Measurements from ENCODE around the gene TRPM8. TPM values are rescaled to one million over a fixed set of nuclear protein-coding genes. Genes with fewer than 3 reads are reported as not detected.
"Not testable (repeated sequence)": the region's sequence is repeated elsewhere in the genome, so short reads cannot be mapped to it uniquely, and the experiment has no call there.

Gene TRPM8
- polyA plus RNA-seq, 1 experiment = 0.11 TPM

- H3K27ac ChIP-seq (ENCODE audit: low read depth, low read length) = no peak overlapping the region
- CTCF ChIA-PET = no interaction called here
- no peaks in the 10 kb centered on the region for H3K9me3 ChIP-seq (ENCODE audit: control insufficient read depth, insufficient read depth, low read length)
- H3K27me3 ChIP-seq (ENCODE audit: control insufficient read depth, insufficient read depth, low read length) = peaks cover 13% of the 10 kb centered on the region
- no peak overlapping the region for H3K4me3 ChIP-seq (ENCODE audit: low read depth, low read length)
- no peak for DNase-seq (ENCODE audit: low read depth, low spot score)
- TF ChIP-seq CTCF (IDR thresholded peaks at IDR 0.05; ENCODE audit: low read depth, low read length) = no peak
- POLR2A ChIA-PET = no interaction called here
These were observed 24.4 kb upstream of the TRPM8 start for GRCh38 chr2:233892793-233893192.

- CTCF ChIA-PET; H3K27ac ChIP-seq (ENCODE audit: low read depth, low read length); H3K4me3 ChIP-seq (ENCODE audit: low read depth, low read length); H3K9me3 ChIP-seq (ENCODE audit: control insufficient read depth, insufficient read depth, low read length); POLR2A ChIA-PET; DNase-seq (ENCODE audit: low read depth, low spot score): not testable (repeated sequence)
- peaks cover 10% of the 10 kb centered on the region for H3K27me3 ChIP-seq (ENCODE audit: control insufficient read depth, insufficient read depth, low read length)
These were observed 20.9 kb upstream of the TRPM8 start for GRCh38 chr2:233896253-233896652.

GRCh38 chr2:233901367-233901766 is 15.8 kb upstream of the TRPM8 start:
- Histone ChIP-seq H3K27me3 (ENCODE audit: control insufficient read depth, insufficient read depth, low read length) (peaks cover 10% of the 10 kb centered on the region), H3K27ac (ENCODE audit: low read depth, low read length) (no peak overlapping the region), H3K9me3 (ENCODE audit: control insufficient read depth, insufficient read depth, low read length) (no peaks in the 10 kb centered on the region), H3K4me3 (ENCODE audit: low read depth, low read length) (no peak overlapping the region)
- CTCF ChIA-PET = no interaction called here
- POLR2A ChIA-PET = no interaction called here
- no peak for DNase-seq (ENCODE audit: low read depth, low spot score)
- TF ChIP-seq CTCF (IDR thresholded peaks at IDR 0.05; ENCODE audit: low read depth, low read length) = no peak

GRCh38 chr2:233901884-233902283 is 15.3 kb upstream of the TRPM8 start:
- POLR2A ChIA-PET = no interaction called here
- no peak for TF ChIP-seq CTCF (IDR thresholded peaks at IDR 0.05; ENCODE audit: low read depth, low read length)
- H3K27ac ChIP-seq (ENCODE audit: low read depth, low read length) = no peak overlapping the region
- CTCF ChIA-PET = no interaction called here
- no peak overlapping the region for H3K4me3 ChIP-seq (ENCODE audit: low read depth, low read length)
- H3K9me3 ChIP-seq (ENCODE audit: control insufficient read depth, insufficient read depth, low read length) = no peaks in the 10 kb centered on the region
- no peak for DNase-seq (ENCODE audit: low read depth, low spot score)
- H3K27me3 ChIP-seq (ENCODE audit: control insufficient read depth, insufficient read depth, low read length) = peaks cover 10% of the 10 kb centered on the region

GRCh38 chr2:233905945-233906344 is 11.2 kb upstream of the TRPM8 start:
- H3K4me3 ChIP-seq (ENCODE audit: low read depth, low read length) = no peak overlapping the region
- H3K9me3 ChIP-seq (ENCODE audit: control insufficient read depth, insufficient read depth, low read length) = no peaks in the 10 kb centered on the region
- peaks cover 8% of the 10 kb centered on the region for H3K27me3 ChIP-seq (ENCODE audit: control insufficient read depth, insufficient read depth, low read length)
- no peak for TF ChIP-seq CTCF (IDR thresholded peaks at IDR 0.05; ENCODE audit: low read depth, low read length)
- ChIA-PET CTCF (no interaction called here), POLR2A (no interaction called here)
- no peak for DNase-seq (ENCODE audit: low read depth, low spot score)
- no peak overlapping the region for H3K27ac ChIP-seq (ENCODE audit: low read depth, low read length)

GRCh38 chr2:233907627-233908026 is 9.5 kb upstream of the TRPM8 start:
- TF ChIP-seq CTCF (IDR thresholded peaks at IDR 0.05; ENCODE audit: low read depth, low read length) = no peak
- peaks cover 6% of the 10 kb centered on the region for H3K27me3 ChIP-seq (ENCODE audit: control insufficient read depth, insufficient read depth, low read length)
- no peak overlapping the region for H3K4me3 ChIP-seq (ENCODE audit: low read depth, low read length)
- H3K9me3 ChIP-seq (ENCODE audit: control insufficient read depth, insufficient read depth, low read length) = no peaks in the 10 kb centered on the region
- ChIA-PET POLR2A (no interaction called here), CTCF (no interaction called here)
- H3K27ac ChIP-seq (ENCODE audit: low read depth, low read length) = no peak overlapping the region
- no peak for DNase-seq (ENCODE audit: low read depth, low spot score)

Measured in AG04450 (cell line).